Astrocyte (in vitro differentiated cells and primary cell): ENCODE data around the gene BCL2.

Source experiments
- EZH2 ChIP-seq: IDR thresholded peaks from 2 replicates; pipeline ENCODE4 v1.6.1; 2012; ENCODE audit warnings: mild to moderate bottlenecking, low read length, inconsistent platforms; ENCODE audit not compliant: insufficient read depth
- TF ChIP-seq, protein P1 (sequence below): IDR thresholded peaks from 2 replicates; pipeline ENCODE4 v1.5.1; 2011; ENCODE audit warnings: low read depth, mild to moderate bottlenecking, inconsistent platforms, low read length, moderate library complexity; ENCODE audit not compliant: insufficient read depth

DNA sequence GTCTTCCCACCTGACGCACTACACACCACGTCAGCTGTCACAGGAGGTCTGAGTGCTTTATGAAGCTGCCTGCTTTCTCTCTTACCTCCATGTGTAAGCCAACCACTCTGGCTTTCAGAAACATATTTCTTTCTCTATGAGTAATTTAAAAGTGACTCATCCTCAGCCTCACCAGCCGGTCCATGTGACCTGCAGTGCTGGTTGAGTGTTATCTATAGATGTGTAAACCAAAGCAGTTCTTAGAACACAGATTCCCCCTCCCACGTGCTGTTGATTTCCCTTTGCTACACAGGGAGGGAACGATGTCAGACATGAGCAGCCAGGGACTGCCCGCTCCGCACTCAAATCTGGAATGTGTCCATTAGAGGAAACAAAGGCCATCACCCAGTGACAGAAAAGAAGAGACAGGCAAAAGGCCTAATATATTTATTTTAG is 157.8 kb downstream of the BCL2 start:
- TF ChIP-seq, protein P1, sequence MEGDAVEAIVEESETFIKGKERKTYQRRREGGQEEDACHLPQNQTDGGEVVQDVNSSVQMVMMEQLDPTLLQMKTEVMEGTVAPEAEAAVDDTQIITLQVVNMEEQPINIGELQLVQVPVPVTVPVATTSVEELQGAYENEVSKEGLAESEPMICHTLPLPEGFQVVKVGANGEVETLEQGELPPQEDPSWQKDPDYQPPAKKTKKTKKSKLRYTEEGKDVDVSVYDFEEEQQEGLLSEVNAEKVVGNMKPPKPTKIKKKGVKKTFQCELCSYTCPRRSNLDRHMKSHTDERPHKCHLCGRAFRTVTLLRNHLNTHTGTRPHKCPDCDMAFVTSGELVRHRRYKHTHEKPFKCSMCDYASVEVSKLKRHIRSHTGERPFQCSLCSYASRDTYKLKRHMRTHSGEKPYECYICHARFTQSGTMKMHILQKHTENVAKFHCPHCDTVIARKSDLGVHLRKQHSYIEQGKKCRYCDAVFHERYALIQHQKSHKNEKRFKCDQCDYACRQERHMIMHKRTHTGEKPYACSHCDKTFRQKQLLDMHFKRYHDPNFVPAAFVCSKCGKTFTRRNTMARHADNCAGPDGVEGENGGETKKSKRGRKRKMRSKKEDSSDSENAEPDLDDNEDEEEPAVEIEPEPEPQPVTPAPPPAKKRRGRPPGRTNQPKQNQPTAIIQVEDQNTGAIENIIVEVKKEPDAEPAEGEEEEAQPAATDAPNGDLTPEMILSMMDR: no peak
- no peak for TF ChIP-seq EZH2
